Lower leg skin (tissue), 3 donors: ENCODE data around the gene AP4E1.

Source experiments
- POLR2A ChIP-seq, 2 donors: fragments of 450-650 bp; IDR thresholded peaks; one replicate each; pipeline ENCODE4 v1.6.1; 2016 to 2017; ENCODE audit warnings: antibody characterized with exemption in 2 of 2, mild to moderate bottlenecking in 1 of 2, moderate library complexity in 1 of 2
- TF ChIP-seq, protein P1 (sequence below), 3 donors: fragments of 450-650 bp; IDR thresholded peaks; one replicate each; pipeline ENCODE4 v1.5.1; 2016; ENCODE audit warnings: antibody characterized with exemption in 3 of 3, mild to moderate bottlenecking in 3 of 3, moderate library complexity in 2 of 3

DNA sequence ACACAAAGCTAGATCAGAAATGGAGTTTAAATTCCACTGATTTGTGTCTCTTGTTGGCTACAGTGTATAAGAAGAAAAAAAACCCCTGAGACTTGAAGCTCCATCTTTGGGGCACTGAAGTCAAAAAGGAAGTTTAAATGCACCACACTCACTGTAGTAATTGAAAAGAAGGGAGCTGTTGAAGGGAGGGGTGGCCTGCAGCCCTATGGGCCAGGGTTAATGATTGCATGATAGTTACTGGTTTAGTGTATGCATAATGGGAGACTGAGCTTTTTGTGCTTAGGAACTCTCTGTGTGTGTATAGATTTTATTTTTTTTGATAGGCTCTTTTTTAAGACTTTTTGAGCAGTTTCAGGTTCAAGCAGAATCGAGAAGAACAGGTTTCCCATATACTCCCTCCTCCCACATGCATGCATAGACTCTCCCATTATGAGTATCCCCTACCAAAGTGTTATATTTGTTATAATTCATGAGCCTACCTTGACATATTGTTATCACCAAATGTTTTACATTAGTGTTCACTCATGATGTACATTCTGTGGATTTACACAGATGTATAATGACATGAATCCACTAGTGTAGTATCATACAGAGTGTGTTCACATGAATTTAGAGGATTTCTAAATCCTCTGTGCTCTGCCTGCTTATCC lies 98.0 kb downstream of the AP4E1 start:
- TF ChIP-seq POLR2A (IDR thresholded peaks at IDR 0.05): no peak
- TF ChIP-seq, protein P1, sequence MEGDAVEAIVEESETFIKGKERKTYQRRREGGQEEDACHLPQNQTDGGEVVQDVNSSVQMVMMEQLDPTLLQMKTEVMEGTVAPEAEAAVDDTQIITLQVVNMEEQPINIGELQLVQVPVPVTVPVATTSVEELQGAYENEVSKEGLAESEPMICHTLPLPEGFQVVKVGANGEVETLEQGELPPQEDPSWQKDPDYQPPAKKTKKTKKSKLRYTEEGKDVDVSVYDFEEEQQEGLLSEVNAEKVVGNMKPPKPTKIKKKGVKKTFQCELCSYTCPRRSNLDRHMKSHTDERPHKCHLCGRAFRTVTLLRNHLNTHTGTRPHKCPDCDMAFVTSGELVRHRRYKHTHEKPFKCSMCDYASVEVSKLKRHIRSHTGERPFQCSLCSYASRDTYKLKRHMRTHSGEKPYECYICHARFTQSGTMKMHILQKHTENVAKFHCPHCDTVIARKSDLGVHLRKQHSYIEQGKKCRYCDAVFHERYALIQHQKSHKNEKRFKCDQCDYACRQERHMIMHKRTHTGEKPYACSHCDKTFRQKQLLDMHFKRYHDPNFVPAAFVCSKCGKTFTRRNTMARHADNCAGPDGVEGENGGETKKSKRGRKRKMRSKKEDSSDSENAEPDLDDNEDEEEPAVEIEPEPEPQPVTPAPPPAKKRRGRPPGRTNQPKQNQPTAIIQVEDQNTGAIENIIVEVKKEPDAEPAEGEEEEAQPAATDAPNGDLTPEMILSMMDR (IDR thresholded peaks at IDR 0.05): no peak
